Stimulated activated CD8-positive, alpha-beta memory T cell treated with anti-CD3 and anti-CD28 coated beads, Interleukin-15, amount 100 ng/mL, for 24 hours (primary cell): ENCODE data around the gene DYRK2.
A peak's percentile ranks its signal among the peaks of the same experiment; 100 is the strongest.

ENCODE experiments used
- DNase-seq: peaks from one replicate; pipeline ENCODE4 v3.0.0-alpha.2; 2020; ENCODE audit warnings: low read depth

The DYRK2 gene

DNA sequence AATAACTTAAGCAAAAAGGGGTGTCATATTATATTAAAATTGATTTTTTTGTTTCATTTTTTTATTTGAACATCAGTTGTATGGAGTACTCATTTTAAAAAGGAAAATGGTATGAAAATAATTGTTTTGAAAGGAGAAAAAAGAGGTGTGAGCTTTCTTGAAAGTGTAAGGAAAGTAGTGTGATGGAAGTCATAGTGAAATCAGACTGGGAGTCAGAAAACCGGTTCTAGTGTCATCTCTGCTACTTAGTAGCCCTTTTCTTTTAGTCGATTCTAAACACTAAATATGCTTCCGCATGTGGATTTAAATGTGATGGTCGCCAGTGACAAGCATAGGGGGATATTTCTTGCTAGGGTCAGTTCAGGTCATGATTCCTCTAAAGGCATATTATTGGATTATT lies 1.8 kb upstream of the DYRK2 start:
- DNase-seq: no peak

DNA sequence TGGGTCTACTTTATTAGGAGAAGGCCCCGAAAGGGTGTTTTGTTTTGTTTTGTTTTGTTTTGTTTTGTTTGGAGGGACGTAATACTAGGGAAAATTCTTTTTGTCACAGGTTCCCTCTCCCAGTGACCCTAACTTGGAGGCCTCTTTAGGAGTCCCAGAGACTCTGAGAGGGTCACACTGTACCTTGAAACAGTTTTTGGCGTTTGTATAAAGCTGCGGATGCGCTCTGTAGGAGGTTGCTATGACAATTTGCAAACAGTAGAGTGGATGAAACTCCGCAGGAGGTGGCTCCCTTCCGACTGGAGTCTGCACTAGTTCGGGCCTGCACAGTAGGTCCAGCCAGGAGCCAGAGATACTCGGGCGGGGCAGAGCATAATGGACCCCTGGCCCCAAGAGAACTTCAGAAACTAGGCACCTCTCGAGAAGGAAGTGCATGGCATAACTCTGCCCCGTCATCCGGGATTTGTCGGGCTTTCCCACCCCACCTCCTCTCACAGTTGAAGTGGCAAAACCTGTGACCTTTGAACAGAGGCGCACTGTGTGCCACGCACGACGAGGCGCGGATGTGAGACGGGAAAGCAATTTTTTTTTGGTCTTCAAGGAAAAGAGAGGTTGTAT lies 1.3 kb upstream of the DYRK2 start:
- DNase-seq: no peak

DNA sequence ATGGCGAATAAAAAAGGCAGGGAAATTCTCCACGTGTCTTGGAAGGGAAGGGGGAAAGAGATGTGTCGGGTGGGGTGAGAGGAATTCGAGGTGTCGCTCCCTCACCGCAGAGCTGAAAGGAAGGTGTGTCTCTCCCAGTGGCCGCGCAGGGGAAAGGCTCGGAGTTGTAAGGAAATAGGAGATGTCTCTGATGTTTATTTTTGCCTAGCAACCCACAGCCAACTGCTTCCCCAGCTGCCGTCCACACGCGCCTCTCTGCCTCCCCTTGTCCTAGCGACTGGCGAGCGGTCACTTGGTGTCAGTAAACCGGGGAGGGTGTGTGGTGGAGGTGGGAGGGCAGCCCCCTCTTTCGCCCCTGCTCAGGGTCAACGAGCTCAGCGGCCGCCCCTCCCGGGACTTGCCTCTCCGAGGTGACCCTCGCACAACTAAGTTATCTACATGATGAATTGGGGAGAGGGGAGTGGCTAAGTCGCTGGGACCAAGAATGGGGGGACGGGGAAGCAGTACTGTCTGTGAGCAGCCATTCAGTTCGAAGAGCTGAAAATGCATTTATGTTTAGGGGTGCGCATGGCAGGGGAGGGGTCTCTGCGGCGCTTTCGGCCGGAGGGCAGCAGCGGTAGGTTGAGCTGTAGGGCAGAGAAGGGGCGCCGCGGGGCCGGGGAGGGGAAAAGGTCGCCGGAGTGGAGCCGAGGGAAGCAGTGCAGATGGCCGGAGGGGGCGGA lies 585 bp upstream of the DYRK2 start:
- no peak for DNase-seq

DNA sequence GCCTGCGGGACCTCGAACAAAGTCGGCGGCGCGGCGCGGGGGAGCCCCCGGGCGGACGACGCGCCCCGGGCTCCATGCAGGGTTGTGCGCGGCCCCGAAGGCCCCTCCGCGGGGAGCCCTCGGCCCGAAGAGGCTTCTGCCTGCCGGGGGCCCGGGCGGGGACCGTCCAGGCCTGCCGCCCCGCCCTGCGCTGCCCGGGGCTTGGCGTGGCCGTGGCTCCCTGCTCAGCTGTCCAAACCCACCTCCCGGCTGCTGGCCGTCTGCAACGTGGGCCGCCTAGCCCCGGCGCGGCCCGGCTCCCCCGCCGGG lies 670 bp downstream of the DYRK2 start:
- DNase-seq: no peak

DNA sequence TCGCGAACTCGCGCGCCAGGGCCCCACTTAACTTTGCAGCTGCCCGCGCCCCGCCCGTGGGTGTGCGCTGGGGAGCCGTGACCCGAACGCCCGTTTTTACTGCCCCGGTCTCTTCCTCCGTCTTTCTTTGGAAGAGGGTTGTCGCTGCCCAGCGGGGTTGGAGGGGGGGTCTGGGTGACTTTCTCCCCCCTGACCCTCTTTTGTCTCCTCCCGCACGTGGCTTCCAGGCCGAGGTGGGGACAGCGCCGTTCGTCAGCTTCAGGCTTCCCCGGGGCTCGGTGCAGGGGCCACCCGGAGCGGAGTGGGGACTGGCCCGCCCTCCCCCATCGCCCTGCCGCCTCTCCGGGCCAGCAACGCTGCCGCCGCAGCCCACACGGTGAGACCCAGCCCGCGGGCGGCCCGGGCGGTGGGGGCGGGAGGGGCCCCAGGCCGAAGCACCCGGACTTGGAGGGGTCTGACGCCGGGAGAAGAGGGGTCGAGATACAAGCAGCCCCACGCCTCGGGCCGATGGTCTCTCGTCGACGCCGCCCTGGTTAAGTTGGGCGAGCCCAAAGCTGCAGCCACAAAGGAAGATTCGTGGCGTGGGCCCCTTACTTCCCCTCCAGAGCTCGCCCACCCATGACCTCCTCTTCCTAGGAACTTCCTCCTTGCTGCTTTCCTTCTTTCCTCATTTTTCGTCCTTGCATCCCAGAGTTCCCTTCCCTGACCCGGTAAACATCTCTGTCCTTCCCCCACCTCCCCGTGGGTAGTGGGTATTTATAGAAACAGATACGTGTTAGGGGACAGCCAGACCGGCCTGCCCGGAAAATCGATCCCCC lies 1.2 kb downstream of the DYRK2 start:
- peak; percentile 17 for DNase-seq

DNA sequence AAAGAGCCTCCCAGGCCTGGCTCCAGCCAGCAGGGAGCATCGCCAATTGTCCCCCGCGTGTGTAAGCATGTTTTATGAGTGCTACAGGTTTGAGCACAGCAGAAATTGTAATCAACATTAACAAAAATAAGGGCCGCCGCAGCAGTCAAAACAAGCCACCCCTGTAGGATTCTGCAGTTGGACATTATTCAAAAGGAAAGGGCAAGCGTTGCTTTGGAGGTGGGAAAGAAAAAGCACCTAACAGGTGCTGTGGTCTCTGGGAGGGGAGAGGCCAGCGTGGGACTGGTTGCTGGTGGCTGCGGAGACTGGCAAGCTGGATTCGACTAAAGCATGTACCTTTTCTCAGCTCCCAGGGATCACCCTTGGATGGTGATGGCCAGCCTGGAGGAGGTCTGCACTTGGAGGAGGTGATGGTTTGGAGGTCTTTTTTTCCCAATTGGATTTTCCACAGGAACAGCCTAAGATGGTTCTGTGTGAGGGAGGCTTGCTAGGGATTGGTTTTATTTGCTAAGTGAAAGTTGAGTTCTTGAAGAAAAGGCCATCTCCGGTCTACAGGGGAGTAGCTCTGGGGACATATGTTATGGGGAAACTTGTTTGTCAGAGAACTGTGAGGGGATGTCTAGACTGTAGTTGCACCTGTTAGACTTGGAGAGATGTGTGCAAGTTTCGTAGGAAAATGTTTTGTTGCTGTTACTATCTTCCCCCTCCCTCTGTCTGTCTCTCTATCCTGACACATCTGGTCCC lies 2.0 kb downstream of the DYRK2 start:
- no peak for DNase-seq

DNA sequence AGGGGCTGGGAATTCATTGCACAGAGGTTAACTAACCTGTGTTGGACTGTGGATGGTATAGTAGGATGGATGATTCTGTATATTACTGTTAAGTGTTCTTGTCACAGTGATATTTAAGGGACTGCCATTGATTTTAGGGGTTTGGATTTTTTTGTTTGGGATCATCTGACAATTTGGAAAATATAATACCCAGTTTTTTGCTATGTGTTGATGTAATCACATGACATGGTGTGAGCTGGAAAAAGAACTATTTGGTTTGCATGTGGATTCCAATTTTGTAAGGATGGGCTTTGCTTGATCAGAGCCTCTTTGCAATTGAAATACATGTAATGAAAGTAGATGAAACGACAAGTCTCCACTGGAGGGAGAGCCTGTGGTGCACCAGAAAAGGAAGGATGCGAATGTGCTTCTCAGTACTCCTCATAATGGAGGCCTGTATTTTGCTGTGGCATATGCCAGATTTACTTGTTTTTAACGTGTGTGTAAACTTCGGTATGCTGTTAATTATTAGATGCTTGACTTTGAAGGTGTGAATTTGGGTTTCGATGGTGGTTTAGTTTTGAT lies 2.7 kb downstream of the DYRK2 start:
- DNase-seq: no peak

DNA sequence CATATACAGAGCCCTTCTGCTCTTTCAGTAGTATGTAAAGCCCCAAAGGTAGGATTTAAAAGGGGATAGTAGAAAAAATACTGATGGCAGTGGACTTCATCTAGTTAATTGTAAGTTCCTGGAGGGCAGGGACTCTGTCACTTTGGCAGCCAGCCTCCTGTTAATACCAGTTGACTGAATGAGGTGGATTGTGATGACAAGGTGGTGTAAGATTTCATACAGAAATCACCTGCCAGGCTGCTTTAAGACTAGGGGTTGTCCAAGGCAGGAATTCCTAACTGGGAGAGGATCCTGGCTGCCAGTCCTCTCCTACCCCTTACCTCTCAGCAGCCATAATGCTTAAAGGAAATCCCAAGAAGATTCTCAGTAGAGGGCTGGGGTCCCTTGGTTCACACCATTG lies 7.3 kb downstream of the DYRK2 start:
- no peak for DNase-seq

DNA sequence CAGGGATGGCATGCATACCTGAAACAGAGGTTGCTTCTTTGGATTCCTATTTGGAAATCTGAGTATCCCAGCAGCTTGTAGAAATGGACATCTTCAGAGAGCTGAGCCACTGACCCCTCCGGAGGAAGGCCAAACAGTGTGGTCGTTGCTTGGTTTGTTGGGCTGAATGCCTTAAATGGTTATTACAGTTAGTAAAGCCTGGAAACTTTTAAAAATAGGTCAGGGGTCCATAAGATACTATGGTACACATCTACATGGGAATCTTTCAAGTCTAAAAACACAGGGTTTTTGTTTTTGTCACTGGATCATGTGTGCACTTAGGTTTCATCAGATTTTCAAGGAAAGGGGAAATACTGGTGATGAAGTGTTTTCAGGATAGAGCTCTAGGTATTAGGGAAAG lies 7.7 kb downstream of the DYRK2 start:
- no peak for DNase-seq

DNA sequence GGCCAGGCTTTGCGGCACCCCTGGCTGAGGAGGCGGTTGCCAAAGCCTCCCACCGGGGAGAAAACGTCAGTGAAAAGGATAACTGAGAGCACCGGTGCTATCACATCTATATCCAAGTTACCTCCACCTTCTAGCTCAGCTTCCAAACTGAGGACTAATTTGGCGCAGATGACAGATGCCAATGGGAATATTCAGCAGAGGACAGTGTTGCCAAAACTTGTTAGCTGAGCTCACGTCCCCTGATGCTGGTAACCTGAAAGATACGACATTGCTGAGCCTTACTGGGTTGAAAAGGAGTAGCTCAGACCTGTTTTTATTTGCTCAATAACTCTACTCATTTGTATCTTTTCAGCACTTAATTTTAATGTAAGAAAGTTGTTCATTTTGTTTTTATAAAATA lies 9.9 kb downstream of the DYRK2 start:
- no peak for DNase-seq

DNA sequence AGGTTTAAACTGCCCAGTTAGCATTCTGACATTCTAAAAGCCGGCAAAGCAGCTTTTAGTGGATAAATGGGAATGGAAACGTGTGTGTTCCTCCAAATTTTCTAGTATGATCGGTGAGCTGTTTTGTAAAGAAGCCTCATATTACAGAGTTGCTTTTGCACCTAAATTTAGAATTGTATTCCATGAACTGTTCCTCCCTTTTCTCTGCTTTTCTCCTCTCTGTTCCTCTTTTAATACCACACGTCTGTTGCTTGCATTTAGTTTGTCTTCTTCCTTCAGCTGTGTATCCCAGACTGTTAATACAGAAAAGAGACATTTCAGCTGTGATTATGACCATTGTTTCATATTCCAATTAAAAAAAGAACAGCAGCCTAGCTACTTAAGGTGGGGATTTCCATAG lies 10.7 kb downstream of the DYRK2 start:
- DNase-seq: no peak

DNA sequence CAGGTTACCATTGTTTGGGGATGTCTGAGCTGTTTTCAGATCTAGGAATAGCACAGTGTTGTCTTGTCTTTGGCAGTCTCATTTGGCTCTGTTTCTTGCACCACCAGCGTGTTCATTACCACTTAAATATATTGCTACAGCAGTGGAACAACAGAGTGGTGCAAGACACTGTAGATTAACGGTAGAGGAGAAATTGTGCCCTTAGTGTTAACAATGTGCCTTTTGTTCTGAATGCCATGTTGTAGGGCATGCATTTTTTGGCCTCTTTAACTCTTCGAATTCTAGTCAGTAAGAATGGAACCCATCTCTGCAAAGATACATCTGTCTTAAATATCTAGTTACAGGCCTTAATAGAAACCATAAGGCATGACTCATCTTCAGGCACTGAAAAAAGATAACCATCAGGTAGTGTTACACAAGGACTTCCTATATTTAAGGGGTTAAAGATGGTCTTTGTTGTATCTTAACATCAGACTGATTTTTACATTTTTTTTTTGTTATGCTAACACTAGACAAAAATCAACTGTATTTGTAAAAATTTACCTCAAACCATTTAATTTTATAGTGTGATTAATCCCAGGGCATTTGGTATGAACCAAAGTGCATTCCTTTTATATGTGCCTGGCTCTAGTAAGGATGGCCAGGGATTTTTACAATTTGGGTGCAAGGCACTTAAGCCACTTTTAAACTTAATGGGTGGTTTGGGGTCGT lies 12.9 kb downstream of the DYRK2 start:
- DNase-seq: no peak

DNA sequence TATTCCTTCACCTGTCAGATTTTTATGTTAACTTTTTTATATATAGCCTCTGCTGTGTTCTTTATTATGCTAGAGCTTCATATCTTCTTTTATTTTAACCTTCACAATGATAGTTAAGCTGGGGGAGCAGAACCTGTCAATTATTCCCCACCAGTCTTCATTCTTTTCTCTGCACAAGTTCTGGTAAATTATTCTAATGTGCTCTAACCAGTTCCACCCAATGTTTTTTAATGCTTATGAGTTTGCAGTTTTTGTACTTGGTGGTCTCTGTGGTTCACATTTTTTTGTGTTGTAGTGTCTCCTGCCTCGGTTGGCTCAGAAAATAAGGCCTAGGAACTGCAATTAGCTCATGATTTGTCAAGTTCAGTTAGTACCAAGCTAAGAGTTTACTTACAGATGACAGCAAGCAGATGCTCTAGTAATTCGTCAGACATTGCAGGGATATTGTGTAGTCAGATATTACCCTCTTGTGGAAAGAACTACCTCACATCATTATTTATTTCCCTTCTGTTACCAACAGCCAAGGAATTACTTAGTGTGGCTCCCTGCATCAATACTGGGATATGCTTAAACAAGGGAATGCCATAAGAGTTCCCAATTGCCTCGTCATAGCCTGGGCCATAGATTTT lies 14.5 kb downstream of the DYRK2 start:
- no peak for DNase-seq

DNA sequence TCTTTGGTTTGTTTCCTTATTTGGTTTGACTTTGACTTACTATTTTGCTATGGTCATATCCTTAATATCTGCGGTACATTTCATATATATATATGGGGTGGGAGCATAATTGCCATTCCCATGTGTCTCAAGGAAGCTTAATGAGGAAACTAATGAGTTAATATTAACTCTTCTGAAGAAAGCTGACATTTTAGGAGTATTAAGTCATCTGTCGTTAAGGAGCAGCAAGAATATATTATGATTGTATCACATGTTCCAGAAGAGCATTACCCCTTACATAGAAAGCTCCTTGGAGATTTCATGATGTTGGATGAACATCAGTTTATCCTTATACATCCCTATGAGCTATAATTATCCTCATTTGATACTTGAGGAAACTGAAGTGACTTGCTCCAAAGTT lies 15.6 kb downstream of the DYRK2 start:
- no peak for DNase-seq

DNA sequence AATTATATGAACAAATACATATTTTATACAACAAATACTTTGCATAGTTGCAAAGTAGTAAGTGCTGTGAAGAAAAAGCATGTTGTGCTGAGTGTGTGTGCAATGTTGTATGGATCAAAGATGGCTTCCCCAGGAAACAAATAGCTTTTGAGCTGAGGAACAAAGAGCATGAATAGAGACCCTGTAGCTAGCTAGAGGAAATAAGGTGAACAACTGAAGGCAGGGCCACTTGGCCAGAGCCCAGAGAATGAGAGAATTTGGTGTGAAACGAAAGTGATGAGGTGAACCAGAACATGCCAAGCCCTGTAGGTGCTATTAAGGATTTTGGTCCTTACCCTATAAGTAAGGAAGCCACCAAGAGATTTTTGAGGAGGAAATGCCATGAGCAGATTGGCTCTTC lies 17.1 kb downstream of the DYRK2 start:
- DNase-seq: no peak

DNA sequence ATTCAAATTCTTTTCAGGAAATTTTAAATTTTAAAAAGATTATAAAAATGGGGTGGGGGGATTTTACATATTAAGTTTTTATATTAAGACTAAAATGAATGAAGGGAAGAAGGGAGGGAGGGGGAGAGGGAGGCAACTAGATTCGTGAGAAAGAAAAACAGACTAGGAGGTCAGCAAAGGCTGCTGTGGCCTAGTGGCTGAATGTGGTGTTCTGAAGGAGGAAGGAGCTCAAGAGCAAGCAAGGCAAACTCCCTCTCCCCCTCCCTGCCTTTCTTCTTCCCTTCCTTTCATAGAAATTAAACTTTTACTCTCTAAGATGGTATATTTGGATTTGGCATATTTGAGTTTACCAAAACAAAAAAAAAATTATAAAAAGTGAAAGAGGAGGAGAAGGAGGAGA lies 18.1 kb downstream of the DYRK2 start:
- no peak for DNase-seq

DNA sequence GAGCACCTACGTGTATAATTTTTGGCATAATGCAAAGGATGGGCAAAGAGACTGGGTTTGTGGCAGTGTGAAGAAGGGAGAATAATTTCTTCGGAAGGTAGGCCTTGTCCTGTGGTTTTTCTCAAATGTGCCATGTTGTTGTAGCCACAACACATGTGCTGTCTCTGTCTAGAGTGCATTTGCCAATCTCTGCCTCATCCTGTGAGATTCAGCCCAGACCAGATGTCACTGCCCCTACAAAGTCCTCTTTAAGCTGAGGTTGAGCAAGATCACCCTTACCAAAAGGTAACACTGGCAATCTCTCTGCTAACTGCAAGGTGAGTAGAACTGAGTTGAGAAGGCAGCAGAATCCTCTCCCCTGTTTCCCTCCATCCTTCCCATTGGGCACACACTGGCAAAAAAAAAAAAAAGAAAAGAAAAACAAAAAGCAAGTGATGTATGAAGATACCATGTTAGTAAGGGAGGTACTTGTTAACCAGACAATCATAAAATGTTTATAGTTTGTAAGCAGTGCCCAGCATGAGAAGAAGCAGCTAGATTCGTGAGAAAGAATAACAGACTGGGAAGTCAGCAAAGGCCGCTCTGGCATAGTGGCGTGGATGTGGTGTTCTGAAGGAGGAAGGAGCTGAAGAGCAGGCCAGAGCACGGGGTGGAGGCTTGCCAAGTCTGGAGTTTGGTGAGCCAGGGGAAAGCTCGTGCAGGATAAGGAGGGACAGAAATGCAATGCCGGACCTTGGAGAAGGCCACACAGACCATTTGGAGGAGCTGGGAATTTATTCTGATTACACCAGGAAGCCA lies 18.9 kb downstream of the DYRK2 start:
- DNase-seq: no peak

DNA sequence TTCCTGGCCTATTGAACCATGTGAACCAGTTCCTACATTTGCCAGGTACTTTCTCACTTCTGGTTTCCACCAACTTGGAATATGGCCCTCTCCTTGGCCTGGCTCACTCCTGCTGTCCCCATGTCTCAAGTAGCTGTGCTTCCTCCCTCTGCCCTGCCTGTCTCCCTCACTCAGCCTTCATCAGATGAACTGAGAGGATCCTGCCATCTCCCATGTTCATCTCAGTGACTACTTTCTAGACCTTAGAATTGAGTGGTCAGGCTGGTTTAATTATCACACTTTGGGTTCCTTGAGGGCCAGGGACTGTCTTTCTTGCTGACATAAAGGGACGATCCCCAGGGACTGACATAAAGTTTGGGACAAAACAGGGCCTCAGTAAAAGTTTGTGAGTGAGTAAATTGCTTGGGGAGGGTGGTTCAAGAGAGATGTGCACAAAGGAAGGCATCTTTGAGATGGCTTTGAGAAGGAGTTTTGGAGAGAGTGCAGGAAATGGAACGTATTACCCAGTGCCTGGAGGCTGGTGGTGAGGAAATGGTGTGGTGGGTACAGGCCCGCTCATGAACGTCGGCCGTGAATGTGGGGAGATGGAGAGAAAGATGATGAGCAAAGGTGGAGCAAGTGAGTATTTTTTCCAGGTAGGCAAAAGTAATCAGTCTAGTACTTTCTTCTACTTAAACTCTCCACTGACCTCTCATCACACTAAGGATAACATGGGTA lies 20.8 kb downstream of the DYRK2 start:
- no peak for DNase-seq

DNA sequence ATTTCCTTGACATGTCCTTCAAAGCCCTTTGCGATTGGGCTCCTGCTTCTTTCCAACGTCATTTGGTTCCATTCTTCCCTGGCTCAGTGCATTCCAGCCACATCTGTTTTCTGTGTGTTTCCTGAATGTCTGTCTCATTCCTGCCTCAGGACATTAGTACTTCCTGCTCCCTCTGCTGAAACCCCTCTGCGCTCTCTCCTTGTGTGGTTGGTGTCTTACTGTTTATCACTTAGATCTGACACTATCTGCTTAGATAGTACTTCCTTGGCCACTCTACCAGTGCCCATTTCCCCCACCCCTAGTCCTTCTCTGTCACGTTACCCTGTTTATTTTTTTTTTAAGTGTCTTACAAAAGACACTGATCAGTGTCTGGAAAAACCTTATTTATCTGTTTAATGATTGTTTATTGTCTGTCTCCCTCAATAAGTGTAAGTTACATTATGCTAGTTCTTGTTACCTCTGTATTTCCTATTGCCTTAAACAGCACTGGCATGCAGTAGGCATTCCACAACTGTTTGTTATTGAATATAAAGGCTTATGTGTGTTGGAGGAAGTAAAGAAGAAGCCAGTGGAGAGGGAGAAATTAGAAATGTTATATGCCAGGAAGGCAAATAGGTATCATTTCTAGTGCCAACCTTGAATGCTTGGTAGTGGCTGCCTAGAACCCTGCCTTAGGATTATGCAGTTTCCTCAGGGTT lies 21.5 kb downstream of the DYRK2 start:
- no peak for DNase-seq
